Thyroid gland (tissue), 4 donors: ENCODE measurements around the gene GPR183. TPM values are rescaled to one million over a fixed set of nuclear protein-coding genes. Genes with fewer than 3 reads are reported as not detected.

ENCODE experiments used
- DNase-seq, 2 donors: peaks; one replicate each; pipeline ENCODE4 v3.0.0-alpha.2; 2019
- H3K27ac ChIP-seq, 3 donors: fragments of 200-600 bp; sonication (generic); 1 replicate in 2 of 3; 2 replicates in 1 of 3; pipeline ENCODE4 v1.5.1; 2016 to 2019; ENCODE audit warnings: mild to moderate bottlenecking in 1 of 3, moderate library complexity in 1 of 3
- H3K27me3 ChIP-seq: fragments of 200-600 bp; sonication (generic); one replicate; pipeline ENCODE4 v1.5.1; 2019
- H3K36me3 ChIP-seq, 2 donors: fragments of 200-600 bp; sonication (generic); one replicate each; pipeline ENCODE4 v1.5.1; 2016 to 2019
- H3K4me1 ChIP-seq, 2 donors: fragments of 200-600 bp; sonication (generic); one replicate each; pipeline ENCODE4 v1.5.1; 2017 to 2019
- H3K4me3 ChIP-seq, 3 donors: fragments of 200-600 bp; sonication (generic); replicated peaks in 1 of 3; 1 replicate in 2 of 3; 2 replicates in 1 of 3; pipeline ENCODE4 v1.5.1; 2016; ENCODE audit warnings: mild to moderate bottlenecking in 1 of 3
- H3K9me3 ChIP-seq: fragments of 200-600 bp; sonication (generic); one replicate; pipeline ENCODE4 v1.5.1; 2017
- POLR2A ChIP-seq, 2 donors: fragments of 450-650 bp; IDR thresholded peaks; one replicate each; pipeline ENCODE4 v1.6.1; 2017; ENCODE audit warnings: antibody characterized with exemption in 2 of 2, mild to moderate bottlenecking in 2 of 2, moderate library complexity in 1 of 2
- WGBS, 2 donors: methylation state at CpG; one replicate each; pipeline ENCODE4 v1.1.5; 2017; 5-methylcytosine and 5-hydroxymethylcytosine counted together
- intact Hi-C: fragments of 100-400 bp; cut with DNase I; formaldehyde crosslinking; loops from one replicate; pipeline ENCODE4 v1.15.1; 2023
- total RNA-seq, 4 donors: library from RNA; depleted of rRNA; stranded (reverse); fragments of >200 nt; gene quantifications; one replicate each; pipeline ENCODE4 v1.2.3, GENCODE V29; 2016
- TF ChIP-seq, protein P1 (sequence below), 6 experiments: fragments of 200-600 bp in 3 of 6; fragments of 450-650 bp in 3 of 6; sonication (generic) in 3 of 6; IDR thresholded peaks; one replicate each; pipeline ENCODE4 v1.5.1; 2016 to 2019; ENCODE audit warnings: antibody characterized with exemption in 6 of 6, mild to moderate bottlenecking in 2 of 6, inconsistent platforms in 1 of 6, moderate library complexity in 1 of 6

Gene GPR183
- total RNA-seq, 4 donors from 2014 or later: 2.5 to 9.7 (median 5.1) TPM

- Histone ChIP-seq H3K36me3 (peaks cover 0 to 4% of the 10 kb centered on the region in 2 donors), H3K27me3 (no peaks in the 10 kb centered on the region), H3K27ac (peak overlapping the region in 1 of 3 donors; percentile 45), H3K9me3 (no peaks in the 10 kb centered on the region), H3K4me1 (peaks cover 0 to 3% of the 10 kb centered on the region in 2 donors), H3K4me3 (no peak overlapping the region)
- peak; percentile 26 to 52 for DNase-seq
- TF ChIP-seq, protein P1, sequence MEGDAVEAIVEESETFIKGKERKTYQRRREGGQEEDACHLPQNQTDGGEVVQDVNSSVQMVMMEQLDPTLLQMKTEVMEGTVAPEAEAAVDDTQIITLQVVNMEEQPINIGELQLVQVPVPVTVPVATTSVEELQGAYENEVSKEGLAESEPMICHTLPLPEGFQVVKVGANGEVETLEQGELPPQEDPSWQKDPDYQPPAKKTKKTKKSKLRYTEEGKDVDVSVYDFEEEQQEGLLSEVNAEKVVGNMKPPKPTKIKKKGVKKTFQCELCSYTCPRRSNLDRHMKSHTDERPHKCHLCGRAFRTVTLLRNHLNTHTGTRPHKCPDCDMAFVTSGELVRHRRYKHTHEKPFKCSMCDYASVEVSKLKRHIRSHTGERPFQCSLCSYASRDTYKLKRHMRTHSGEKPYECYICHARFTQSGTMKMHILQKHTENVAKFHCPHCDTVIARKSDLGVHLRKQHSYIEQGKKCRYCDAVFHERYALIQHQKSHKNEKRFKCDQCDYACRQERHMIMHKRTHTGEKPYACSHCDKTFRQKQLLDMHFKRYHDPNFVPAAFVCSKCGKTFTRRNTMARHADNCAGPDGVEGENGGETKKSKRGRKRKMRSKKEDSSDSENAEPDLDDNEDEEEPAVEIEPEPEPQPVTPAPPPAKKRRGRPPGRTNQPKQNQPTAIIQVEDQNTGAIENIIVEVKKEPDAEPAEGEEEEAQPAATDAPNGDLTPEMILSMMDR (IDR thresholded peaks at IDR 0.05): no peak
- 76 to 83% methylated on average over 8 of the region's 8 CpGs for WGBS, 2 donors
- intact Hi-C loops: no loop called here
Observed at GRCh38 chr13:99339736-99340397, 32.7 kb upstream of the GPR183 start.

GRCh38 chr13:99339230-99339721 is 32.1 kb upstream of the GPR183 start:
- TF ChIP-seq, protein P1 (IDR thresholded peaks at IDR 0.05): no peak
- TF ChIP-seq POLR2A (IDR thresholded peaks at IDR 0.05): no peak
- H3K9me3 ChIP-seq: no peaks in the 10 kb centered on the region
- 87 to 93% methylated on average over 5 of the region's 5 CpGs for WGBS, 2 donors

DNA sequence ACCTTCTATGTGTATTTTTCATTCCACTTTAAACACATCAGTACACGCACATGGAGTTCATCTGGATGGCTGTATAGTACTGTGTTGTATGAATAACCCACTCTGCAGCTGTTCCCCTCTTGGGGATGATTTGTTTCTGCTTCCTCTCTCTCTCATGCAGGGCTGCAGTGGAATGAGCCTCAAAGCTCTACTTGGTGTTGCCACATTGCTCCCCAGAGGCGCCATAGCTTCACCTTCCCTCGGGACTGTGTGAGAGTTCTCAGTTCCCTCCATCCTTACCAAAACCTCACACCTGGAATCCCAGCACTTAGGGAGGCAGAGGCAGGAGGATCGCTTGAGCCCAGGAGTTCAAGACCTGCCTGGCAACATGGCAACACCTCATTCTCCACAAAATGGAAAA is 28.4 kb upstream of the GPR183 start:
- Histone ChIP-seq H3K9me3 (no peaks in the 10 kb centered on the region), H3K36me3 (no peaks in the 10 kb centered on the region), H3K4me1 (peaks cover 0 to 3% of the 10 kb centered on the region in 2 donors), H3K27me3 (no peaks in the 10 kb centered on the region), H3K4me3 (no peak overlapping the region), H3K27ac (no peak overlapping the region)
- DNase-seq: no peak
- TF ChIP-seq, protein P1 (IDR thresholded peaks at IDR 0.05): no peak
- no peak for TF ChIP-seq POLR2A (IDR thresholded peaks at IDR 0.05)
- 84 to 95% methylated on average over 4 of the region's 4 CpGs for WGBS, 2 donors
- intact Hi-C loops: no loop called here

More at GRCh38 chr13:99339230-99339721, 32.1 kb upstream of the GPR183 start:
- intact Hi-C loops: no loop called here
- H3K36me3 ChIP-seq: peaks cover 0 to 4% of the 10 kb centered on the region in 2 donors
- H3K27me3 ChIP-seq: no peaks in the 10 kb centered on the region
- no peak for DNase-seq
- H3K27ac ChIP-seq: peak overlapping the region in 1 of 3 donors; percentile 45
- no peak overlapping the region for H3K4me3 ChIP-seq
- peaks cover 0 to 3% of the 10 kb centered on the region in 2 donors for H3K4me1 ChIP-seq

GRCh38 chr13:99335087-99335486 is 27.9 kb upstream of the GPR183 start:
- intact Hi-C loops: no loop called here
- no peak for DNase-seq
- no peaks in the 10 kb centered on the region for H3K27me3 ChIP-seq
- H3K4me3 ChIP-seq: no peak overlapping the region
- no peak for TF ChIP-seq POLR2A (IDR thresholded peaks at IDR 0.05)
- TF ChIP-seq, protein P1 (IDR thresholded peaks at IDR 0.05): no peak
- WGBS, 2 donors: 93 to 98% methylated on average over 2 of the region's 2 CpGs
- no peaks in the 10 kb centered on the region for H3K9me3 ChIP-seq
- peaks cover 0 to 3% of the 10 kb centered on the region in 2 donors for H3K4me1 ChIP-seq
- H3K36me3 ChIP-seq: no peaks in the 10 kb centered on the region
- no peak overlapping the region for H3K27ac ChIP-seq

DNA sequence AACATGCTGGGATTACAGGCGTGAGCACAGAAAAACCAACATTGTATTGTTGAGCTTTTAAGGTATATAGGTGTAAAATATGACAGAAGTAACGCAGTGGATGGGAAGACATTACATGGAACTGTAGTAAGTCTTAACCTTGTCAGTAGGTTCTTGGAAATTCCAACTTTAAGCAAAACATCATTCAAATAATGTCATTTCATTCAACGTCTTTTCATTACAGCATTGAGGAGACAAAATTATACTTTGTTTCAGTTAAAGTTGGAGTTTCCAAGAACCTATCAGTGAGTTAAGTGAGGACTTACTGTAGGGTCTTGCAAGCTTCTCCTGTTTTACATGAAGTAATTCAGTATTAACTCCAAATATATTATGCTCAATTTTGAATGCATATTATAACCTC is 27.0 kb upstream of the GPR183 start:
- TF ChIP-seq, protein P1 (IDR thresholded peaks at IDR 0.05): no peak
- no peak for TF ChIP-seq POLR2A (IDR thresholded peaks at IDR 0.05)
- 96 to 98% methylated on average over 3 of the region's 3 CpGs for WGBS, 2 donors
- Histone ChIP-seq H3K4me3 (no peak overlapping the region), H3K36me3 (no peaks in the 10 kb centered on the region), H3K27ac (no peak overlapping the region), H3K9me3 (no peaks in the 10 kb centered on the region), H3K4me1 (no peaks in the 10 kb centered on the region), H3K27me3 (no peaks in the 10 kb centered on the region)
- intact Hi-C loops: no loop called here
- no peak for DNase-seq
